Brain microvascular endothelial cell (primary cell): ENCODE data around the gene LRRC28.
"Not testable (repeated sequence)": the region's sequence is repeated elsewhere in the genome, so short reads cannot be mapped to it uniquely, and the experiment has no call there.

Experiments
- DNase-seq: peaks from one replicate; pipeline ENCODE4 v3.0.0-alpha.2; 2020
- H3K27ac ChIP-seq: fragments of 250-450 bp; sonication (Bioruptor Pico); 2 replicates; pipeline ENCODE4 v1.5.1; 2020; ENCODE audit warnings: mild to moderate bottlenecking, moderate library complexity
- H3K27me3 ChIP-seq: fragments of 250-450 bp; sonication (Bioruptor Pico); replicated peaks from 2 replicates; pipeline ENCODE4 v1.5.1; 2020; ENCODE audit warnings: mild to moderate bottlenecking
- H3K36me3 ChIP-seq: fragments of 250-450 bp; sonication (Bioruptor Pico); replicated peaks from 2 replicates; pipeline ENCODE4 v1.5.1; 2020; ENCODE audit warnings: mild to moderate bottlenecking
- H3K4me3 ChIP-seq: 2 replicates; pipeline ENCODE4 v1.5.1; 2011; ENCODE audit warnings: low read depth, mild to moderate bottlenecking, control low read depth, low read length, moderate library complexity
- CTCF ChIP-seq: IDR thresholded peaks from 2 replicates; pipeline ENCODE4 v1.5.1; 2011; ENCODE audit warnings: low read depth, mild to moderate bottlenecking, moderate library complexity, low read length, control low read depth, inconsistent platforms; ENCODE audit errors: missing control alignments
- in situ Hi-C: cut with HindIII; loops from 2 replicates; pipeline ENCODE4 v1.10.0; 2017; ENCODE audit warnings: low sequenced_read_pairs, low pct_ligation_motif_present

LRRC28 gene

GRCh38 chr15:99399618-99400017 lies 148.3 kb downstream of the LRRC28 start:
- Histone ChIP-seq H3K27ac (no peak overlapping the region), H3K4me3 (no peak overlapping the region), H3K36me3 (no peaks in the 10 kb centered on the region), H3K27me3 (no peaks in the 10 kb centered on the region)
- TF ChIP-seq CTCF: no peak
- in situ Hi-C loops: no loop called here
- no peak for DNase-seq

GRCh38 chr15:99401216-99401615 lies 149.9 kb downstream of the LRRC28 start:
- H3K27ac ChIP-seq, DNase-seq, H3K27me3 ChIP-seq, H3K4me3 ChIP-seq, in situ Hi-C loops, H3K36me3 ChIP-seq: not testable (repeated sequence)

GRCh38 chr15:99402014-99402729 lies 150.9 kb downstream of the LRRC28 start:
- Histone ChIP-seq H3K4me3 (no peak overlapping the region), H3K27me3 (no peaks in the 10 kb centered on the region), H3K27ac (no peak overlapping the region), H3K36me3 (no peaks in the 10 kb centered on the region)
- in situ Hi-C loops: no loop called here
- TF ChIP-seq CTCF: no peak
- no peak for DNase-seq

GRCh38 chr15:99403597-99403996 lies 152.3 kb downstream of the LRRC28 start:
- in situ Hi-C loops: no loop called here
- no peaks in the 10 kb centered on the region for H3K27me3 ChIP-seq
- H3K36me3 ChIP-seq: no peaks in the 10 kb centered on the region
- H3K4me3 ChIP-seq: no peak overlapping the region
- no peak overlapping the region for H3K27ac ChIP-seq
- TF ChIP-seq CTCF: no peak
- no peak for DNase-seq

- Histone ChIP-seq H3K27me3 (no peaks in the 10 kb centered on the region), H3K36me3 (no peaks in the 10 kb centered on the region), H3K27ac (no peak overlapping the region), H3K4me3 (no peak overlapping the region)
- no peak for DNase-seq
- no peak for TF ChIP-seq CTCF
- in situ Hi-C loops: no loop called here
Observed at GRCh38 chr15:99404454-99404853, 153.2 kb downstream of the LRRC28 start.

- no peaks in the 10 kb centered on the region for H3K36me3 ChIP-seq
- no peak overlapping the region for H3K4me3 ChIP-seq
- H3K27ac ChIP-seq: no peak overlapping the region
- in situ Hi-C loops: no loop called here
- no peak for DNase-seq
- TF ChIP-seq CTCF: no peak
- no peaks in the 10 kb centered on the region for H3K27me3 ChIP-seq
Observed at GRCh38 chr15:99406120-99406519, 154.8 kb downstream of the LRRC28 start.
